Measurements from ENCODE around the gene LCMT1.

LCMT1 gene

GRCh38 chr16:25080420-25081131 is 31.0 kb upstream of the LCMT1 start:
- H3K27ac ChIP-seq (ENCODE audit: low read length), result no peak overlapping the region

GRCh38 chr16:25081702-25082101 is 29.8 kb upstream of the LCMT1 start:
- H3K27me3 ChIP-seq (ENCODE audit: low read depth, low read length), result no peaks in the 10 kb centered on the region
- peaks cover 0 to 8% of the 10 kb centered on the region in 2 donors for H3K36me3 ChIP-seq (ENCODE audit: control insufficient read depth in 1 of 2, insufficient read depth in 2 of 2, low read length in 2 of 2)
- H3K4me1 ChIP-seq (ENCODE audit: control insufficient read depth in 1 of 2, insufficient read depth in 2 of 2, low read length in 2 of 2), result no peaks in the 10 kb centered on the region
- H3K27ac ChIP-seq (ENCODE audit: low read length), result no peak overlapping the region
- H3K4me3 ChIP-seq (ENCODE audit: low read depth in 1 of 2, low read length in 2 of 2), result no peak overlapping the region
- no peaks in the 10 kb centered on the region for H3K9me3 ChIP-seq (ENCODE audit: control insufficient read depth in 1 of 2, low read length in 2 of 2)

More at GRCh38 chr16:25080420-25081131, 31.0 kb upstream of the LCMT1 start:
- no peaks in the 10 kb centered on the region for H3K4me1 ChIP-seq (ENCODE audit: control insufficient read depth in 1 of 2, insufficient read depth in 2 of 2, low read length in 2 of 2)
- H3K4me3 ChIP-seq (ENCODE audit: low read depth in 1 of 2, low read length in 2 of 2), result no peak overlapping the region
- peaks cover 0 to 8% of the 10 kb centered on the region in 2 donors for H3K36me3 ChIP-seq (ENCODE audit: control insufficient read depth in 1 of 2, insufficient read depth in 2 of 2, low read length in 2 of 2)
- H3K27me3 ChIP-seq (ENCODE audit: low read depth, low read length), result no peaks in the 10 kb centered on the region
- no peaks in the 10 kb centered on the region for H3K9me3 ChIP-seq (ENCODE audit: control insufficient read depth in 1 of 2, low read length in 2 of 2)

DNA sequence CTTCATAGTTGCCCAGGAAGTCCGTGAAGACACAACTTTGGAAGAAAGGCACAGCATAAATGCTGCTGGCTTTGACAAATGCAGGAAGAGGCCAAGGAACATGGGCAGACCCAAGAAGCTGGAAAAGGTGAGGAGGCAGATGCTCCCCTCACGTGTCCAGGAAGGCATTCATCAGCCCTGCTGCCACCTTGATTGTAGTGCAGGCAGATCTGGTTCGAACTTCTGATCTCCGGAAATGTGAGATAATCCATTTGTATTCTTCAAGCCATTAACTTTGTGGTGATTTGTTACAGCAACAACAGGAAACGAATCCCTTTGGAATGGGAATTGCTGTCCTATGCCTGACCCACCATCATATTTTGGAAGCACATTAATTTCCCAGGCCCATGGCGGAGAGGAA is 28.5 kb upstream of the LCMT1 start:
- Histone ChIP-seq H3K4me1 (ENCODE audit: control insufficient read depth in 1 of 2, insufficient read depth in 2 of 2, low read length in 2 of 2) (no peaks in the 10 kb centered on the region), H3K4me3 (ENCODE audit: low read depth in 1 of 2, low read length in 2 of 2) (no peak overlapping the region), H3K9me3 (ENCODE audit: control insufficient read depth in 1 of 2, low read length in 2 of 2) (no peaks in the 10 kb centered on the region), H3K27me3 (ENCODE audit: low read depth, low read length) (no peaks in the 10 kb centered on the region), H3K27ac (ENCODE audit: low read length) (no peak overlapping the region), H3K36me3 (ENCODE audit: control insufficient read depth in 1 of 2, insufficient read depth in 2 of 2, low read length in 2 of 2) (peaks cover 0 to 8% of the 10 kb centered on the region in 2 donors)

GRCh38 chr16:25083701-25084100 is 27.8 kb upstream of the LCMT1 start:
- peaks cover 0 to 8% of the 10 kb centered on the region in 2 donors for H3K36me3 ChIP-seq (ENCODE audit: control insufficient read depth in 1 of 2, insufficient read depth in 2 of 2, low read length in 2 of 2)
- no peaks in the 10 kb centered on the region for H3K27me3 ChIP-seq (ENCODE audit: low read depth, low read length)
- H3K4me3 ChIP-seq (ENCODE audit: low read depth in 1 of 2, low read length in 2 of 2), result no peak overlapping the region
- no peaks in the 10 kb centered on the region for H3K4me1 ChIP-seq (ENCODE audit: control insufficient read depth in 1 of 2, insufficient read depth in 2 of 2, low read length in 2 of 2)
- no peak overlapping the region for H3K27ac ChIP-seq (ENCODE audit: low read length)
- H3K9me3 ChIP-seq (ENCODE audit: control insufficient read depth in 1 of 2, low read length in 2 of 2), result no peaks in the 10 kb centered on the region

- H3K36me3 ChIP-seq (ENCODE audit: control insufficient read depth in 1 of 2, insufficient read depth in 2 of 2, low read length in 2 of 2), result peaks cover 0 to 13% of the 10 kb centered on the region in 2 donors
- no peaks in the 10 kb centered on the region for H3K4me1 ChIP-seq (ENCODE audit: control insufficient read depth in 1 of 2, insufficient read depth in 2 of 2, low read length in 2 of 2)
- H3K27me3 ChIP-seq (ENCODE audit: low read depth, low read length), result no peaks in the 10 kb centered on the region
- no peak overlapping the region for H3K27ac ChIP-seq (ENCODE audit: low read length)
- H3K4me3 ChIP-seq (ENCODE audit: low read depth in 1 of 2, low read length in 2 of 2), result no peak overlapping the region
- no peaks in the 10 kb centered on the region for H3K9me3 ChIP-seq (ENCODE audit: control insufficient read depth in 1 of 2, low read length in 2 of 2)
These were observed 26.7 kb upstream of the LCMT1 start for GRCh38 chr16:25084797-25085196.

- Histone ChIP-seq H3K9me3 (ENCODE audit: control insufficient read depth in 1 of 2, low read length in 2 of 2) (no peaks in the 10 kb centered on the region), H3K4me3 (ENCODE audit: low read depth in 1 of 2, low read length in 2 of 2) (no peak overlapping the region), H3K4me1 (ENCODE audit: control insufficient read depth in 1 of 2, insufficient read depth in 2 of 2, low read length in 2 of 2) (no peaks in the 10 kb centered on the region), H3K36me3 (ENCODE audit: control insufficient read depth in 1 of 2, insufficient read depth in 2 of 2, low read length in 2 of 2) (peaks cover 0 to 13% of the 10 kb centered on the region in 2 donors), H3K27ac (ENCODE audit: low read length) (no peak overlapping the region), H3K27me3 (ENCODE audit: low read depth, low read length) (no peaks in the 10 kb centered on the region)
These were observed 23.8 kb upstream of the LCMT1 start for GRCh38 chr16:25087761-25088160.

- Histone ChIP-seq H3K4me3 (ENCODE audit: low read depth in 1 of 2, low read length in 2 of 2) (no peak overlapping the region), H3K27me3 (ENCODE audit: low read depth, low read length) (no peaks in the 10 kb centered on the region), H3K9me3 (ENCODE audit: control insufficient read depth in 1 of 2, low read length in 2 of 2) (no peaks in the 10 kb centered on the region), H3K27ac (ENCODE audit: low read length) (no peak overlapping the region), H3K4me1 (ENCODE audit: control insufficient read depth in 1 of 2, insufficient read depth in 2 of 2, low read length in 2 of 2) (no peaks in the 10 kb centered on the region), H3K36me3 (ENCODE audit: control insufficient read depth in 1 of 2, insufficient read depth in 2 of 2, low read length in 2 of 2) (peaks cover 0 to 5% of the 10 kb centered on the region in 2 donors)
These were observed 22.2 kb upstream of the LCMT1 start for GRCh38 chr16:25089351-25089750.

GRCh38 chr16:25092441-25092840 is 19.1 kb upstream of the LCMT1 start:
- H3K27ac ChIP-seq (ENCODE audit: low read length), result no peak overlapping the region
- no peak overlapping the region for H3K4me3 ChIP-seq (ENCODE audit: low read depth in 1 of 2, low read length in 2 of 2)
- H3K9me3 ChIP-seq (ENCODE audit: control insufficient read depth in 1 of 2, low read length in 2 of 2), result no peaks in the 10 kb centered on the region
- H3K36me3 ChIP-seq (ENCODE audit: control insufficient read depth in 1 of 2, insufficient read depth in 2 of 2, low read length in 2 of 2), result peaks cover 0 to 5% of the 10 kb centered on the region in 2 donors
- no peaks in the 10 kb centered on the region for H3K27me3 ChIP-seq (ENCODE audit: low read depth, low read length)
- H3K4me1 ChIP-seq (ENCODE audit: control insufficient read depth in 1 of 2, insufficient read depth in 2 of 2, low read length in 2 of 2), result no peaks in the 10 kb centered on the region

- Histone ChIP-seq H3K36me3 (ENCODE audit: control insufficient read depth in 1 of 2, insufficient read depth in 2 of 2, low read length in 2 of 2) (peaks cover 0 to 5% of the 10 kb centered on the region in 2 donors), H3K27ac (ENCODE audit: low read length) (no peak overlapping the region), H3K4me1 (ENCODE audit: control insufficient read depth in 1 of 2, insufficient read depth in 2 of 2, low read length in 2 of 2) (no peaks in the 10 kb centered on the region), H3K27me3 (ENCODE audit: low read depth, low read length) (no peaks in the 10 kb centered on the region), H3K9me3 (ENCODE audit: control insufficient read depth in 1 of 2, low read length in 2 of 2) (no peaks in the 10 kb centered on the region), H3K4me3 (ENCODE audit: low read depth in 1 of 2, low read length in 2 of 2) (no peak overlapping the region)
These were observed 18.1 kb upstream of the LCMT1 start for GRCh38 chr16:25093208-25094061.

DNA sequence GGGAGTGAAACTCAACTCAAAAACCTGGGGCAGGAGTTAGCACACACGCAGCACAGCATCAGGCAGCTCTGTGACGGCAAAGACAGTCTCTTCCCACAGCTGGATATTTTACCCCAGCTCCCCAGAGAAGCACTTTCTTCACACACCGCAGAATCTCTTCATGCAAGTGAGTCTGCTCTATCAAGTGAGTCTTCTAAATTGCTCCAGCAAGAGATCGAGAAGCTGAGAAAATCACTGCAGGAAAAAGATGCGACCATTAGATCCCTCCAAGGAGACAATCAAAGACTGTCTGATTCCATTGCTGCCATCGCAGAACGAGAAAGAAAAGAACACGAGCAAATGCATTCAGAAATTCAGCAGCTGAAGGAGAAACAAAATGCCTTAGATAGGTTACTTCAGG is 16.9 kb upstream of the LCMT1 start:
- no peaks in the 10 kb centered on the region for H3K9me3 ChIP-seq (ENCODE audit: control insufficient read depth in 1 of 2, low read length in 2 of 2)
- H3K4me1 ChIP-seq (ENCODE audit: control insufficient read depth in 1 of 2, insufficient read depth in 2 of 2, low read length in 2 of 2), result no peaks in the 10 kb centered on the region
- no peak overlapping the region for H3K27ac ChIP-seq (ENCODE audit: low read length)
- H3K27me3 ChIP-seq (ENCODE audit: low read depth, low read length), result no peaks in the 10 kb centered on the region
- H3K36me3 ChIP-seq (ENCODE audit: control insufficient read depth in 1 of 2, insufficient read depth in 2 of 2, low read length in 2 of 2), result no peaks in the 10 kb centered on the region
- no peak overlapping the region for H3K4me3 ChIP-seq (ENCODE audit: low read depth in 1 of 2, low read length in 2 of 2)

DNA sequence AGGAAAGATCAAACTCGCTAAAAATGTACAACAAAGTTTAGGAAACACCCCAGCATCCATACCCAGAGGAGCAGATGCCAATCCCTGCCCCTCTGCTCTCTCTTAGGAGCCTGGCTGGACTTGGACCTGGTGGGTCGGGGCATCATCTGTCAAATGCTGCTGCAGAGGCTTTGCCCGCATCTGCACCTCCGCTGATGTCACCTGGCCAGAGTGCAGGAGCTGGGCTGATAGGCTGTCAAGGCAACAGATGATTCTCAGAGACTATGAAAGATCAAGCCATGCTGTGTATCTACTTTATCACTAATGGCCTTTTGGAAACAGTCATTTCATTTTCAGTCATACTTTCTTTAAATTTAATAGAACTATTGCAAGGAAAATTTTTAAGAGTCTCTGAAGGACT is 15.9 kb upstream of the LCMT1 start:
- Histone ChIP-seq H3K9me3 (ENCODE audit: control insufficient read depth in 1 of 2, low read length in 2 of 2) (no peaks in the 10 kb centered on the region), H3K36me3 (ENCODE audit: control insufficient read depth in 1 of 2, insufficient read depth in 2 of 2, low read length in 2 of 2) (no peaks in the 10 kb centered on the region), H3K4me1 (ENCODE audit: control insufficient read depth in 1 of 2, insufficient read depth in 2 of 2, low read length in 2 of 2) (no peaks in the 10 kb centered on the region), H3K27ac (ENCODE audit: low read length) (no peak overlapping the region), H3K27me3 (ENCODE audit: low read depth, low read length) (no peaks in the 10 kb centered on the region), H3K4me3 (ENCODE audit: low read depth in 1 of 2, low read length in 2 of 2) (no peak overlapping the region)
